Left lobe of liver (tissue), 2 donors: ENCODE measurements around the gene HSPA13. TPM values are rescaled to one million over a fixed set of nuclear protein-coding genes. Genes with fewer than 3 reads are reported as not detected.
"Not testable (repeated sequence)": the region's sequence is repeated elsewhere in the genome, so short reads cannot be mapped to it uniquely, and the experiment has no call there.

Source experiments
- ATAC-seq: fragments of 200-7000 bp; cut with Tn5 transposase; one replicate; pipeline ENCODE4 v1.9.1; 2020; ENCODE audit warnings: mild to moderate bottlenecking, moderate library complexity
- DNase-seq: peaks from one replicate; pipeline ENCODE4 v3.0.0-alpha.2; 2020; ENCODE audit warnings: low spot score
- total RNA-seq: library from RNA; stranded (reverse); gene quantifications from one replicate; pipeline ENCODE4 v1.2.1, GENCODE V29; 2021
- donor health status: DM: no; HTN: no; CAD: no; lungs with moderate emphysema.
- donor health status: DM: no; HTN: yes; CAD: no.

HSPA13 gene, protein sequence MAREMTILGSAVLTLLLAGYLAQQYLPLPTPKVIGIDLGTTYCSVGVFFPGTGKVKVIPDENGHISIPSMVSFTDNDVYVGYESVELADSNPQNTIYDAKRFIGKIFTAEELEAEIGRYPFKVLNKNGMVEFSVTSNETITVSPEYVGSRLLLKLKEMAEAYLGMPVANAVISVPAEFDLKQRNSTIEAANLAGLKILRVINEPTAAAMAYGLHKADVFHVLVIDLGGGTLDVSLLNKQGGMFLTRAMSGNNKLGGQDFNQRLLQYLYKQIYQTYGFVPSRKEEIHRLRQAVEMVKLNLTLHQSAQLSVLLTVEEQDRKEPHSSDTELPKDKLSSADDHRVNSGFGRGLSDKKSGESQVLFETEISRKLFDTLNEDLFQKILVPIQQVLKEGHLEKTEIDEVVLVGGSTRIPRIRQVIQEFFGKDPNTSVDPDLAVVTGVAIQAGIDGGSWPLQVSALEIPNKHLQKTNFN
- 7.7 TPM for total RNA-seq

GRCh38 chr21:14382835-14383595 is at the start of gene HSPA13:
TSS of gene HSPA13 (minus strand) at chr21:14383146. CDS start at chr21:14383119, 27 bp downstream.
- ATAC-seq, result peak; percentile 98
- peak; percentile 99 for DNase-seq

GRCh38 chr21:14418920-14419319 is 36.0 kb upstream of the HSPA13 start:
- no peak for DNase-seq
- ATAC-seq, result no peak

GRCh38 chr21:14414932-14415508 is 32.1 kb upstream of the HSPA13 start:
- ATAC-seq (no peak), DNase-seq (no peak)

DNA sequence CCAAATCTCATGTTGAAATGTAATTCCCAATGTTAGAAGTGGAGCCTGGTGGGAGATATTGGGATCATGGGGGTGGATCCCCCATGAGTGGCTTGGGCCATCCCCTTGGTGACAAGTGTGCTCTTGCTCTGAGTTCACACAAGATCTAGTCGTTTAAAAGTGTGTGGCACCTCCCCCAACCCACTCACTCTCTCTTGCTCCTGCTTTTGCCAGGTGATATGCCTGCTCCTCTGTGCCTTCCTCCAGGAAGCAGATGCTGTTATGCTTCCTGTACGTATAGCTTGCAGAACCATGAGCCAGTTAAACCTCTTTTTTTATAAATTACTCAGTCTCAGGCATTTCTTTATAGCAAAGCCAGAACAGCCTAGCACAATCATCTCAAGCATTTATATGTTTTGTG is 23.0 kb upstream of the HSPA13 start:
- ATAC-seq (no peak), DNase-seq (no peak)

GRCh38 chr21:14405225-14405624 is 22.3 kb upstream of the HSPA13 start:
- ATAC-seq, result no peak
- DNase-seq, result no peak

- peak; percentile 78 for ATAC-seq
- no peak for DNase-seq
These were observed 20.9 kb upstream of the HSPA13 start for GRCh38 chr21:14403681-14404318.

GRCh38 chr21:14401217-14401616 is 18.3 kb upstream of the HSPA13 start:
- no peak for ATAC-seq
- no peak for DNase-seq

DNA sequence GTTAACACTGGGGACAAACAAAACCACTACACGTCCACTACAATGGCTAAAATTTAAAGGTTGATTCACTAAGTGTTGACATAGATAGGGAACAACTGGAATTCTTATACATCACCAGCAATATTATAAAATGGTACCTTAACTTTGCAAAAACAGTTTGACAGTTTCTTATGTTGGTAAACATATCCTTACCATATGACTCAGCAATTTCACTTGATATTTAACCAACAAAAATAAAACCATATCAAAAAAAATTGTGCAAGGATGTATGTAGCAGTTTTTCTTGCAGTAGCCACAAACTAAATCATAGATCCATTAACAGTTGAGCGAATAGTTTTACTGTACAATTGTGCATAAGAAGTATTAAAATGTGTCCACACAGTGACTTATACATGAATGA is 5.3 kb upstream of the HSPA13 start:
- ATAC-seq, result no peak
- no peak for DNase-seq

DNA sequence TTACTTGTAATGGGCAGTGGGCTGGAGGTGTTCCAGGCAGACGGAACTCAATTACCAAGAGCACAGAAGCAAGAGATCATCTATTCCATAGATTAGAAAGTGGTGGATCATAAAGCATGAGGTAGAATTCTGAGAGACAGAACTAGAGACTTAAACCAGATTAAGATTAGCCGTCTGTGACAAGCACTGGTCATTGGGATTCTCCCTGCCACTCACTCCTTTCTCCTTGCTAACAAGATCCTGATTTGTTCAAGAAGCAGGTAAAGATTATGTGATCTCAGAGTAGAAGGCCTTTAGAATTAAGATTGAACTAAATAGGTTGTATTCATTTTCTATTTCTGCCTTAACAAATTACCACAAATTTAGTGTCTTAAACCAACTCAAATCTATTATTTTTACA is 1.5 kb upstream of the HSPA13 start:
- ATAC-seq (no peak), DNase-seq (no peak)

- peak; percentile 59 for ATAC-seq
- DNase-seq, result no peak
These were observed 742 bp upstream of the HSPA13 start for GRCh38 chr21:14383596-14384180.

DNA sequence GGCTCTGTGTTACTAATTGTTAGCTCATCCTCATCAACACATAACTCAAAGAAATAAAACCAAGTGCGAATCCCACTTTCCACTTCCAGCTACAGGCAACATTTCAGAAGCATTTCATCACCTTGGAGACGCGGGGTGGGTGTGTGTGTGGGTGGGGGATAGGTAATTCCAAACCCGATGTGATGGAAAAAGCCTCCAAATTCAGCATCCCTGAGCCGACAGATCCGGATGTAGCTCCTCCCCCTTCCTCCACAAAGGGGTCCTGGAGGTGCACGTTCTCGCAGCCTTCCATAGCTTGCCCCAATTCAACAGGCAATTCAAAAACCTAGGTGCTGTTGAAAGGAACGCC is 486 bp downstream of the HSPA13 start:
- DNase-seq (no peak), ATAC-seq (no peak)

DNA sequence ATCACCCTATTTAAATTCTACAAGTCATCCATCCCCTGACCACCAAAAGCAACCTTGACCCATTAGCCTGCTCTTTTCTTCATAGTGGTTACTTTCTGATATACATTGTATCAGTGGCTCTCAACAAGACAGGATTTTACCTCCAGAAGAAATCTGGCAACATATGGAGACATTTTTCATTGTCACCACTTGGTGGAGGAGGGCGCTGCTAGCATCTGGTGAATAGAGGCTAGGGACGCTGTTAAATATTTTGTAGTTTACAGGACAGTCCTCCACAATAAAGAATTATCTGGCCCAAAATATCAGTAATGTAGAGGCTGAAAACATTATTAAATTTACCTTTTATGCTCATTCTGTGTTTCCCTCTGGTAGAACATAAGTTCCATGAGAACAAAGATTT is 6.1 kb downstream of the HSPA13 start:
- no peak for DNase-seq
- ATAC-seq, result no peak

DNA sequence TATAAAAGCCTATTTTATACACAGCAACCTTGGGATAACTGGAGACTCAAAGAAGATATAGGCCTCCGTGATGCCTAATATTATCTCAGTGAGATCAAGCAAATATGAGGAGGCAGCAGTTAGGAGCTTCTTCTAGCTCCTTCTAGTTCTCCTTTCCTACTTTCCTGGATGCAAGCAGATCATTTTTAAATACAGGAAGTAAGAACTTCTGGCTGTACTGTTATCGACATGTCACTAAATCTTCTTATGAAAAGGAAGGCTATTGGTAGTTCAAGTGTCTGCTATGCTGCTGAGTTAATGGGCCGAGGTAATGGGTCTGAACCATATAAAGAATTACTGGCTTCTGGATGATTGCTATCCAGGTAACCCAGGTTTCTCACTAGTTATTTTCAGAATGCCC is 15.9 kb downstream of the HSPA13 start:
- DNase-seq, result no peak
- no peak for ATAC-seq

DNA sequence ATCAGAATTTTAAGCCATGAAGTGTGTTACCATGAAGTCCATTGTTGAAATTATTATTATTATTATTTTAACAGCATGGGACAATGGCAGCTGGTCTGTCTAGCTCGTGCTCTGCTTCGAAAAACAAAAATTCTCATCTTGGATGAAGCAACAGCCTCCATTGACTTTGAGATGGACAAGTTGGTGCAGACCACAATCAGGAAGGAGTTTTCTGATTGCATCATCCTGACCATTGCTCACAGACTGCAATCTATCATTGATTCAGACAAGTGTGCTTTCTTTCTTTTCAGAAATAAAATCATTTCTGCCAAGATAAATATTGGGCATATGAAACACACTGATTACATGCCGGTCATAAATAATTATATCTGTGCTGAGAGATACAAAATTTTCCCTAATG is 21.0 kb downstream of the HSPA13 start:
- ATAC-seq (no peak), DNase-seq (no peak)

DNA sequence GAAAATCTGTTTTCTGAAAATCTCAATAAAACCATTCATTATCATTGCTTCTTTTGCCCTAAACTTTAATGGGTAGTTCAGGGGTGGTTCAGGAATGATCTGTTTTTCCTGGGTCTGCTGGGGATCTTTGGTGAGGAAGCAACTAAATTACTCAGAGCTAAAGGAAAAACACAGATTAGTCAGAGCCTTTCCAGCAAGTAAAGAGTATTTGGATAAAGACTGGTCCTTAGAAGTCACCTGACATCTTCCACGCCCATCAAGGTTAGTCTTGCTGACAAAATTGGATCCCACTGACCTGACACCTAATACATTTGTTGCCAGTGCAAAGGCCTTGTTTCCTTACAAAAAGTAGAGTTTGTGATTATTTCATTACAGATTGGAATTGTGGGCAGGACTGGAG is 24.2 kb downstream of the HSPA13 start:
- ATAC-seq (no peak), DNase-seq (no peak)

GRCh38 chr21:14356746-14357145 is 26.2 kb downstream of the HSPA13 start:
- ATAC-seq (no peak), DNase-seq (no peak)

GRCh38 chr21:14354515-14354914 is 28.4 kb downstream of the HSPA13 start:
- DNase-seq (no peak), ATAC-seq (no peak)

- DNase-seq (no peak), ATAC-seq (no peak)
These were observed 29.2 kb downstream of the HSPA13 start for GRCh38 chr21:14353726-14354125.

- no peak for ATAC-seq
These were observed 29.7 kb downstream of the HSPA13 start for GRCh38 chr21:14353231-14353630.

GRCh38 chr21:14327346-14327745 is 55.6 kb downstream of the HSPA13 start:
- not testable (repeated sequence) for DNase-seq, ATAC-seq

More at GRCh38 chr21:14353231-14353630, 29.7 kb downstream of the HSPA13 start:
- no peak for DNase-seq

GRCh38 chr21:14325595-14325994 is 57.4 kb downstream of the HSPA13 start:
- DNase-seq, result no peak
- no peak for ATAC-seq
